NCI-H2227 (cell line): ENCODE data around the gene FBXW9.
"Not testable (repeated sequence)": the region's sequence is repeated elsewhere in the genome, so short reads cannot be mapped to it uniquely, and the experiment has no call there.

Source experiments
- DNase-seq: peaks from one replicate; lab custom pipeline; 2025; ENCODE audit not compliant: unreplicated experiment; lab: John Stamatoyannopoulos, UW

Gene FBXW9

DNA sequence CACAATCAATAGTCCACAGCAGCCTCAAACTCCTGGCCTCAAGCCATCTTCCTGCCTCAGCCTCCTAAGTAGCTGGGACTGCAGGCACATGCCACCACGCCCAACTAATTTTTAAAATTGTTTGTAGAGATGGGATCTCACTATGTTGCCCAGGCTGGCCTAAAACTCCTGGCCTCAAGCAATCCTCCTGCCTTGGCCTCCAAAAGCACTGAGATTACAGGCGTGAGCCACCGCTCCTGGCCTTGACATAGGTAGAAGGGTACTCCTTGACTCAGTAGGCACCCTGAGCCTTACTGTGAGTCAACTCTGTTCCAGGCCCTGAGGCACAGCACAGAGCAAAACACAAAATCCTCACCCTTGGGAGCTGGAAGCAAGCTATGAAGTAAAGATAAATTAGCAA, 19.5 kb upstream of the FBXW9 start:
- DNase-seq, result no peak

DNA sequence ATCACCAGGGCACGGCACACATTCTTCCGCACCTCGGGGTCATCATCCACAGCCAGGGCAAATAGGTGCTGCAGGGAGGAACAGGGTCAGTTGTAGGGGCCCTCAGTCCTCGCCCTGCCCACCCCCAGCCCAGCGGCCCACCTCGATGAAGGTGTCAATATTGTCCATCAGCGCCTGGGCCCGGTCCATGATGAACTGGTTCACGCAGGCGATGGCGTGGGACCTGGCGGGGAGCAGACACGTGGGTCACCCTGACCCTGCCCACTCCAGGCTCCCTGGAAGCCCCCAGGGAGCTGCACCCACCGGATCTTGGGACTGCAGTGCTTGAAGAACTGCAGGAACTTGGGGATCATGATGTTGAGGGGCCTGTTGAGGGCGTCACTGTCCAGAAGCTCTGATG, 18.7 kb upstream of the FBXW9 start:
- no peak for DNase-seq

DNA sequence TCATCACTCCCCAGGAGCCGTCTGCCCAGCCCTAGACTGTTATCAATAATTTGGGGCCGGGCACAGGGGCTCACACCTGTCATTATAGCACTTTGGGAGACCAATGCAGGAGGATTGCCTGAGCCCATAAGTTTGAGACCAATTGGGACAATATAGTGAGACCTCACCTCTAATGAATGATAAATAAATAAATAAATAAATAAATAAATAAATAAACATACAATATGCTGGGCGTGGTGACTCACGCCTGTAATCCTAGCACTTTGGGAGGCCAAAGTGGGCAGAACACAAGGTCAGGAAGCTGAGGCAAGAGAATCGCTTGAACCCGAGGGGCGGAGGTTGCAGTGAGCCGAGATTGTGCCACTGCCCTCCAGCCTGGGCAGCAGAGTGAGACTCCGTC, 16.9 kb upstream of the FBXW9 start:
- DNase-seq, result not testable (repeated sequence)

DNA sequence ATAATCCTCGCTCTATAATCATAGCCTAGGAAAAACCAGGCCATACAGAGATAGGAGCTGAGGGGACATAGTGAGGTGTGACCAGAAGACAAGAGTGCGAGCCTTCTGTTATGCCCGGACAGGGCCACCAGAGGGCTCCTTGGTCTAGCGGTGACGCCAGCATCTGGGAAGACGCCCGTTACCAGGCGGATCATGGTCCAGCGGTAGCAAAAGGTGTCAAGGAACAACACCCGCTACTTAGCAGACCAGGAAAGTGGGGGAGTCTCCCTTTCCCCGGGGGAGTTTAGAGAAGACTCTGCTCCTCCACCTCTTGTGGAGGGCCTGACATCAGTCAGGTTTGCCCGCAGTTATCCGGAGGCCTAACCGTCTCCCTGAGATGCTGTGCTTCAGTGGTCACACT, 15.6 kb upstream of the FBXW9 start:
- DNase-seq, result not testable (repeated sequence)

DNA sequence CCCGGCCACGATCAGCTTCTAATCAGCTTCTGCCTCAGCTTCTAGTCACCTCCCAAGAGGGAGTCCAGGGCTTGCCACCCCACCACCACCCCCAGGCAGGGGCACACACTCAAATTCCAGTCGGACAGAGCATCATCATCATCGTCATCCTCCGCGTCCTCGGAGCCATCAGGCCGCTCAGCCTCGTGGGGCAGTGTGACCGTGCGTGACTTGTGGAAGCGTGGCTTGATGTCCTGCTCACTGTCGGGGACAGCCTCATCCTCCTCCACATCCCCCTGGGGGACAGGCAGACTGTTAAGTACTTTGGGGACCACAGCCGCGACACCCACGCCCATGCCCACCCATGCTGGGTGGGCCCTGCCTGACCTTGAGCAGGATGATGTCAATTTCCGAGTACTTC, 14.8 kb upstream of the FBXW9 start:
- DNase-seq, result no peak

DNA sequence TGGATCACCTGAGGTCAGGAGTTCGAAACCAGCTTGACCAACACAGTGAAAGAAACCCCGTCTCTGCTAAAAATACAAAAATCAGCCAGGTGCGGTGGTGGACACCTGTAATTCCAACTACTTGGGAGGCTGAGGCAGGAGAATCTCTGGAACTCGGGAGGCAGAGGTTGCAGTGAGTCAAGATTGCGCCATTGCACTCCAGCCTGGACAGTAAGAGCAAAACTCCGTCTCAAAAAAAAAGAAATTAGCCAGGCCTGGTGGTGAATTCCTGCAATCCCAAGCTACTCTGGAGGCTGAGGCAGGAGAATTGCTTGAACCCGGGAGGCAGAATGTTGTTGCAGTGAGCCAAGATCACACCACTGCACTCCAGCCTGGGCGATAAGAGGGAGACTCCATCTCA, 12.2 kb upstream of the FBXW9 start:
- DNase-seq, result no peak

DNA sequence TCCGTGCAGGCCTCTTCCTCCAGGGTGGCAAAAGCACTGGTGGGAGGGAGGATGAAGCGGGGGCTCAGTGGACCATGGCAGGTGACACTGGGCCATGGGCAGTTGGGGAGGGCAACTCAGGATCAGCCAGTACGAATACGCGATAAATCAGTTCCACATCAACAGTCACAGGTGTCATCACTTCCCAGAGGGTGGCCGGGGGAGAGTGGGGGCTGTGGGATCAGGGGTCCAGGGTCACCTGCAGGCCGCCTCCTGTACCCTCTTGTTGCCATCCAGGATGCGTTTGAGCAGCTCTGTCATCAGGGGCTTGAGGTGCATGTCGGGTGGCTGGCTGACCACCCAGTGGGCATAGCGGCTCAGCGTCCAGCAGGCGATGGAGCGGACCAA, 9.9 kb upstream of the FBXW9 start:
- DNase-seq, result no peak

DNA sequence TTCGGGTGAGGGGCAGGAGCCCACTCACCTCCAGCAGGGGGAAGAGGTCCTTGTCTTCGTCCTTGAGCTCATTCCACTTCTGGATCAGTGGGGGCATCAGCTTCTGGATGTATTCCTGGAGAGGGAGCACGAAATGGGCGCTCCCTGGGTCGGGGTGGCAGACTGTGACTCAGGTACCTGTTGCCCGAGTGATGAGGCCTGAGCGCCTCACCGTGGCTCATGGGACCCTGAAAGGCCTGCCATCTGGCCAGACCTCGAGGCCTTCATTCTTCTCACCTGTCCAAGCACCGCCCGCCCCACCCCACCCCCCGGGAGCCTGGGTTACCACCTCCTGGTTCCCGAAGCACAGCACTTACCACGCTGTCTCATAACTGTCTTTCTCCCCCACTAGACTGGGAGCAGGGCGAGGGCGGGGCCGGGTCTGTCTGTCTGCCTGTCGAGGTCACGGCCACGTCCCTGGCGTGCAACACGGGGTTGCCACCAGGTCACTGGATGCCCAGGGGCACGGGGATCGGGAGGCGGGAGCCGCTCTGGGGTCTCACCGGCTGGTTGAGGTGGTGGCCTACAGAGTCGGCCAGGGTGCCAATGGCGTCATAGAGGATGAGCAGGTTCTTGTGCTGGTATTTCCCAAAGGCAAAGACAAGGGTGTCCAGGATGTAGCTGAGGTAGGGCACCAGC, 9.4 kb upstream of the FBXW9 start:
- no peak for DNase-seq

DNA sequence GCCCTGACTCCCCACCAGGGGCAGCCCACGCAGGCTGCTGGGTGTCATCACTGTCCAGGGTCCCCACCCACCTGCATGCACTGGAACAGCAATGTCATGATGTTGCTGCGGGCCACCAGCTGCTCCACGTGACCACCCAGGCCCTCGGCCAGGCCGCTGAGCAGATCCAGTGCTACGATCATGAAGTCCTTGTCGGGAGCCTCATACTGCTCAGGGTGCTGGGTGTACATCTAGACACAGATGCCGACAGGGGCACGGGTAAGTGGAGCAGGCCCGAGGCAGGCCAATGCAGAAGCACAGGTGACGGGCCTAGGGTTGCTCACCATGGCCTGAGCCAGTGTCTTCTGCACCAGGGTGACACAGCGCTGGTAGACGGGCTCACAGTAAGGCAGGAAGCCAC, 8.7 kb upstream of the FBXW9 start:
- DNase-seq, result no peak

DNA sequence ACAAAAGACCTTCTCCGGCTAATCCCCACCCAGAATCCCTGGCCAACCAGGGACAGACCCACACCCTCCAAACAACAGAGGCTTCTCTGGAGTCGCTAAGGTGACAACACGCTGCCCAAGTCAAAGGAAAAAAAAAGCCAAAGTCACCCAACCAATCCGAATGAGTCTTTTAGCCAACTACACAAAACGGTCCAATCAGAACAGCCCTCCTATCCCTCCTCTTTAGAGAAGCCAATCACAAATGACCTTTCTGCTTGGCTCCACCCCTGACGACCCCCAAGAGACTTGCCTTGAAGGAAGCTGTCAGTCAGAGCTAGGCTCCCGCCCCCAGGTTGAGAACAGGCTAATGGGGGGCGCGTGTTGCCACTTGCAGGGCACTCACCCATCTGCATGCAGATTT, 6.6 kb upstream of the FBXW9 start:
- peak; percentile 62 for DNase-seq

DNA sequence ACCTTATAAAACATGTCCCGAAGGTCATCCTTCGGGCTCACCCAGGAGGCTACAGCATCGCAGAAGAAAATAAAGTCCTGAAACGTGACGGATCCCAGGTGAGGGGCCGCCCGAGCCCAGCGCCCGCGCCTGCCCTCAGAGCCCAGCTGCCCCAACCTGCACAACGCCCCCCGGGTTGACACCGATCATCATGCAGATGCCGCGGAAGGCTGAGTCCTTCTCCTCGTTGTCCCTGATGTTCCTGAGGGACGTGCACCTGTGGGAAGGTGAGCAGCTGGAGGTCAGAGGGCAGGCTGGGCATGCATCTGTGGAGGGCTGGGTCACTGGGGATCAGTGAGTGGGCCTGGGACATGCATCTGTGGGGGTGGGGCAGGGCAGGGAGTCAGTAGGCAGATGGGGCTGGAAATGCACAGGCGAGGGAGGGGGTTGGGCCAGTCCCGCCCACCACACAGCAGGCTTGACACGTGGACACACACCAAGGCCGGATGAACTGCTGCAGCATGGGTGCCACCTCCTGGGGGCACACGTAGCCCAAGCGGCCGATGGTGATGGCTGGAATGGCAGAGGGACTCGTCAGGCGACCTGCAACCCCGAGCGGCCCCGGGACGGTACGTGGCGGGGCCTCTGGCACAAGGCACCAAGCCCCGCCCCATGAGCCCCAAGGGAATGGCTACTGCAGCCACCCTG, 5.3 kb upstream of the FBXW9 start:
- no peak for DNase-seq

DNA sequence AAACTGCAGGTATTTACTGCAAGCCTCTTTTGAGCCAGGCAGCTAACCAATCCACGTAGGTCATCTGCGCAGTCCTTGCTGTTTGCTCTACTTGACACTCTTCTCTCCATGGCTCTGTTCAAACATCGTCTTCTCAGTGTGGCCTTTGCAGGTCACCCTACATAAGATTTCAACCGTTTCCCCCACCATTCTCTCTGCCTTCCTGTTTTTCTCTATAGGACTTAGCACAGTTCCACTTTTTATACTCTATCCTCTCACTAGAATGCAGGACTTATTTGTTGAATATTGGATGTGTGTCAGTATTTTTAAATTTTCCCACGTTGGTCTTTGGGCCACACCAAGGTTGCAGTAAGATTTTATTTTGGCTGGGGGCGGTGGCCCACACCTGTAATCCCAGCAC, 1.7 kb upstream of the FBXW9 start:
- no peak for DNase-seq

DNA sequence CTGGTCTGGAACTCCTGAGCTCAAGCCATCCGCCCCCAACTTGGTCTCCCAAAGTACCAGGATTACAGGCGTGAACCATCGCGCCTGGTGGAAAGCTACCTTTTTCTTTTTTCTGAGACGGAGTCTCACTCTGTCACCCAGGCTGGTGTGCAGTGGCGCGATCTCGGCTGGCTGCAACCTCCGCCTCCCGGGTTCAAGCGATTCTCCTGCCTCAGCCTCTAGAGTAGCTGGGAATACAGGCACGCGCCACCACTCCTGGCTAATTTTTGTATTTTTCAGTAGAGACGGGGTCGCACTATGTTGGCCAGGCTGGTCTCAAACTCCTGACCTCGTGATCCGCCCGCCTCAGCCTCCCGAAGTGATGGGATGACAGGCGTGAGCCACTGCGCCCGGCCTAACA, 994 bp upstream of the FBXW9 start:
- not testable (repeated sequence) for DNase-seq

DNA sequence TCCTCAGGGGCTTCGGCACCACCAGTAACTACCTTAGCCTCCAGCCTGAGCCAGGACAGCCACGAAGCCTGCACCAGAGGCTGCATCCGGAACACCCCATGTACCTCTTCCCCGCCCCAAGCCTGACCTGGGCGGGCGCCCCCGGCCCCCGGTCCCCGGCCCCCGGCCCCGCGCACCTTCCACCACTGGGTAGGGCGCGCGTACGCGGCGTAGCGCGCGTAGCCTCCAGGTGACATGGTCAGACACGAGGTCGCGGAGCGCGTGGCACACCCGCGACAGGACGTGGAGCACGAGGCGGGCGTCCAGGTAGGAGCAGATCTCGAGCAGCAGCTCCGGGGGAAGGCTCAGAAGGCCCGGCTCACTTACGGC, 450 bp downstream of the FBXW9 start:
- DNase-seq, result no peak

DNA sequence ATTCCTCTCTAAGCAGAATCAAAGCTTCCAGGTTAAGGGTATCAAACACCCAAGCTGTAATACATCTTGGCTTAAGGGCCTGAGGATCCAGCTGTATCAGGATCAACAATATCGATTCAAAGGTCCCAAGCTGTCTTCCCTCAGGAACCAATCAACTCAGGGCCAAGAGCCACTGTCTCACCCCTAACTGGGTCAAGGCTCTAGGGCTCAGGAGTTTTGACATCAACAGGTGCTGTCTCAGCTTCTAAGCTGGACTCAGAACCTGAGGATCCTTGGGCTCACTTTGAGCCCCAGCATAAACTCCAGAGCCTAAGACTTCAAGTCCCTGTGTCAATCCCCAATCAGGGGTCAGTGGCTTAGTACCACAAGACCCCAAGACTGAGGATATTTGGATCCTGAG, 917 bp downstream of the FBXW9 start:
- no peak for DNase-seq

DNA sequence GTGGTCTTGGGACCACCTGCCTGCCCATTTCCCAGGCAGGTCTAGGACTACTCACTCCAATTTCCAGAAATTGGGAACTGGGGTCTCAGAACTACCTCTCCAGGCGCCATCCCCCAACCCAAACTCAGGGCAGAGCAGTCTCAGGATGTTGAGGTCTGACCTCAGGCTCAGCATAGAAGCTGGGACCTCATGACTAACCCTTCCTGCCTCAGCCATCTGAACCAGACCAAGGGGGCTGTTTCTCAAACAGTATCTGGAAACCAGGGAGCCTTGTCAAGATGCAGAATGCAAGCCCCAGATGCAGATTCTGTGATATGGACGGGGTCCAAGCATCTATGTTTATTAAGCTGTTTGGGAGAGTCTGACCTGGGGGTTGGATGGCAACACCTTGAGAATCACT, 1.3 kb downstream of the FBXW9 start:
- no peak for DNase-seq

DNA sequence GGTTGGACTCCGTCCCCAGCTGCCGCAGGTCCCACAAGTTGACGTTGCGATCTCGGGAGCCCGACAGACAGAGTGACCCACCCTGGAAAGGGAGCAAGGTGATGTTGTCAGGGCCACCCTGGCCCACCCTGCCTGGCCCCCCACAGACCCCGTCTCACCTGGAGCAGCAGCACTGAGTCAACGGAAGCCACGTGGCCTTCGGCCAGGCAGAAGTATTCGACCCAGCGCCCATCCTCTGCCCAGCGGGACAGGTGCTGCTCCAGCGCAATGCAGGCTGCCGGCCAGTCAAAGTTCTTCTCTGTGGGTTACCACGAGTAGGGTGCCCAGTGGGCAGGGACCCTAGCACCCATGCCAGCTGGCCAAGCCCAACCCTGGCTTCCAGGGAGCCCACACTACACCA, 1.8 kb downstream of the FBXW9 start:
- DNase-seq, result no peak

DNA sequence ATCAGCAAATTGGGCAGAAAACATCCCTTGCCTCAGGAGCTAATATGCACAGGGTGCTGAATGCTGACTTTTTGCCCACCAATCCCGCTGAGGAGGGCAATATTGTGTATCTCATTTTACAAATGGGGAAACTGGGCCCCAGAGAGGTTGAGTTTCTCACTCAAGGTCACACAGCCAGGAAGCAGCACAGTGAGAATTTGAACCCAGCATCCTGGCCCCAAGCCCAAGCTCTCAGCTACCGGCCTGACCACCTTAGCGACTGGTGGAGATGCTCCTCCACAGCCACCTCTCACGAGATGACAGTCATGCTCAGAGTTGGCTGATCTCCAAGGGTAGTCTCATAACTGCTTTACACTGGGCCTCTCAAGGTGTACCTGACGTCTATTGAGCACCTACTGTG, 3.5 kb downstream of the FBXW9 start:
- DNase-seq, result no peak

DNA sequence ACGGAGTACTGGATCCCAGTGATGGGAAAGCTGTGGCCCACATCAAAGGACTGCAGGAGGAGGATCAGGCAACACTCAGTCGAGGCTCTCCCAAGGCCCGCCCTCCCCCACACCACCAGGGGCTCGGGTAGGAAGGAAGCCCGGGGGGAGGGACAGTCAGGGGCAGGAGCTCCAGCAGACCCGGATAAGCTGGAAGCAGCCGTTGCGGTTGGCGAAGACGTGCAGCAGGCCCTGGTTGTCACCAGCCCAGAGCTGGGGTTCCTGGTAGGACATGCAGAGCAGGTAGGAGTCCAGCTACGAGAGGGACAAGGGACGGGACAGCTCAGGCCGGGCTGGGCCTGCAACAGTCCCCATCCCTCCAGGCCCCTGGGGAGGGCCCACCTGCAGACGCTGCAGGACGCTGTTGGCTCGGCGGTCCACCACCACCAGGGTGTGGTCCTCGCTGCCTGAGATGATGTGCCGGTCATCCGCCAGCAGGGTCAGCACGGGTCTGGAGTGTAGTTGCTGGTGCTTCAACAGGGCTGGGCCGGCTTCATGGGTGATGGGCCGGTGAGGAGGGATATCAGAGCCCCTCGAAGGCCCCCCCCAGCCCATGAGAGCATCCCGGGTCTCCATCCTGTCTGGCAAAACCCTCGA, 6.7 kb downstream of the FBXW9 start:
- no peak for DNase-seq

DNA sequence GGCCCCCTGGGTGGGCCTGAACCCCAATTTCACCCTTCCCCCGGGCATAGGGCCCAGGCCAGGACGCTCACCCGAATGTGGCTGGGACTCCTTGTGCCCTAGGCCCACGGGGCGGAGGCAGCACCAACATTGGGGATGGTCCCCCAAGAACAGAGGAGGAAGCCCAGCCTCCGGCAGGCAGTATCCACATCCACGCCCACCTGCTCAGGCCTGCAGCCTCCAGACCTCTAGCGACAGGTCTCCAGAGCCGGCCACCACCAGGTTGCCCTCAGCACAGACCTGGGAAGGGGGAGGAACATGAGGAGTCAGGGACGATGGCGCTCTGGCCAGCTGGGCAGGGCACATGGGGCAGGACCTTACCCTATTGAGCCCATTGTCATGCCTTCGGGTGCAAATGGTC, 7.4 kb downstream of the FBXW9 start:
- no peak for DNase-seq

DNA sequence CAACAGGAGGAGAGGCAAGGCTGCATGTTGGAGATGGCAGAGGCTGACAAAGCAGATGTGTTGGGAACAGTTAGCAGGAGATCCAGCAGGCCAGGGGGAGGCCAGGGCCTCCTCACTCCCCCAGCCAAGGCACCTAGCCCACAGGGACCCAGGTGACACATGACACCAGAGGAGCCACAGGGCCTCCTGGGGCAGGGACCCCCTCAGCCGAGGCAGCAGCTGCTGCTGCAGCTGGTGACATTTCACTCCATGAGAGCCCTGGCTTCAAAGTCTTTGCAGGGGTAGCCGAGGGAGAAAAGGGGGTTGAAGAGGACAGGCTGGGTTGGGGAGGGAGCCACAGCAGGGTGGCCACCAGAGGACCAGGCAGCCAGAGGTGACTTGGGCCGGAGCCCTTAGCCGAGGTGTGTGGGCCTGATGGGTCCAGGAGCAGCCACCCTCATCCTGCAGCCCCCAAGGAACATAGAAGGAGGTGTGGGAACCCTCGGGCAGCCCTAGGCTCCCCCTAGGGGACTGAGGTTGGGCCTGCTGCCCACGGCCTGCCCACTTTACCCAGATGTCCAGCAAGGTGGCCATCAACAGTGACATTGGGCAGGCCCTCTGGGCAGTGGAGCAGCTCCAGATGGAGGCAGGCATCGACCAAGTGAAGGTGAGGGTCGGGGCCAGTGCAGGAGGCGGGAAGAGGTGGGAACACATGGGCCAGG, 8.8 kb downstream of the FBXW9 start, which contains the start of gene GNG14:
Gene GNG14, plus strand, starts transcription at position 503 of the 701 bp plus-strand sequence. Its CDS starts 51 bp downstream, at position 554.
- DNase-seq, result no peak

DNA sequence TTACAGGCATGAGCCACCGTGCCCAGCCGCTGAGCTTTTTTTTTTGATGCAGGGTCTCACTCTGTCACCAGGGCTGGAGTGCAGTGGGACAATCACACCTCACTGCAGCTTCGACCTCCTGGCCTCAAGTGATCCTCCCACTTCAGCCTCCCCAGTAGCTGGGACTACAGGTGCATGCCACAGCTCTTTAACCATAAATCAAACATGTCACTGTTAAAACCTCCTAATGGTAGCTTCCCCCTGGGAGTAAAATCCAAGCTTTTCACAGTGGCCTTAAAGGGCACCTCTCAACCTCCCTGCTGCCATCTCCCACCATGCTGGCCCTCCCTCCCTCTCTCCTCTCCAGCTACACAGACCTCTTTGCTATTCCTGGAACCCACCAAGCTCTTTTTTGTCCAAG, 10.6 kb downstream of the FBXW9 start:
- DNase-seq, result peak; percentile 50
